ENCODE data around the gene GDF15. TPM values are rescaled to one million over a fixed set of nuclear protein-coding genes. Genes with fewer than 3 reads are reported as not detected.

The GDF15 gene
- total RNA-seq, 1 donor from 2014 or later, result 0.51 TPM

- peak; percentile 92 for DNase-seq
These were observed 33.3 kb downstream of the GDF15 start, which contains the start of gene SSBP4 for GRCh38 chr19:18419195-18419698. Gene SSBP4 (plus strand): TSS chr19:18419398. CDS start chr19:18419649, 251 bp downstream.

DNA sequence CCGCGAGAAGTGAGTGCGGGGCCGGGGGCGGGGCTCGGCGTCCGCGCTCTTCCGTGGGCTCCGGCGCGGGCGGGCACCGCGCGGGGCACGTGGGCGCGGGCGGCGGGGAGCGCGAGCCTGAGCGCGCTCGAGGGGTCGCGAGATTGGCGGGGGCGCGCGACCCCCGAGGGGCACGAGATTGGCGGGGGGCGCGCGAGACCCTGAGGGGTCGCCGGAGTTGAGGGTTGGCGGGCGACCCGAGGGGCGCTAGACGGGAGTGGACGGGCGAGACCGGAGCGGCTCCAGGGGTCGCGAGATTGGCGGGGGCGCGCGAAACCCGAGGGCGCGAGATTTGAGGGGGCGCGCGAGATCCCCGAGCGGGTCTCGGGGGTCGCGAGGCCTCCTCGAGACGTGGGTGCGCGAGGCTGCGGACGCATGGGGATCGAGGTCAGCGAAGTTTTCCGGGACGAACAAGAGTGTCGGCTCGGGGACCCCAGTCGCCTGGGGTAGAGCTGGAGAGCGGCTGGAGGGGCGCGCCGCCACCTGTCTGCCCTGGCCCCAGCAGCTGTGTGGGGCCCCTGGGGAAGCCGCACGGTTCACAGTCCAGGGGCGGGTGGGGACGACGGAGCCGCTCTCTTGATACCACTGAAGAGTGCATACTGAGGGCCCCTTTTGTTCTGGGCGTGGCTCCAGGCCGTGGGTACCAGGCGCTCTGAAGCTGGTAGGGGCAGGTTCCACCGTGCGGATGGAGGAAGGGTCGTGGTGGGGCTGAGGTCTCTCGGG lies 33.9 kb downstream of the GDF15 start:
- DNase-seq, result peak; percentile 80

DNA sequence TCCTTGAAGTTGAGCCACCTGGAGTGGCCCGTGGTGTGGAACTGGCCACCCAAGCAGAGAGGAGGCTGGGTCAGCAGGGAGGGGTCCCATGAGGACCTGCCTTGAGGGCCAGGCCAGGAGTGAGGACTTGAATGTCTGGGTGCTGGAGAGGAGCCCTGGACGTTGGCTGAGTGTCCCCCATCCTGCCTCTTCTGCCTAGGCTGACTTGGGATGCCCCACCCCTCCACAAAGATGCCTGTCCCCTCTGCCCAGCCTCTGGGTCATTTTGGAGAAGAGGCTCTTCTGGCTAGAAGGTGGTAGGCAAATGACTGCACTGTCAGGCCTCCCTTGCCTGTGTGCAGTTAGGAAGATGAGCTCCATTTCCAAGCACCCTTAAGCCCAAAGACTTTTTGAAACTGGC lies 35.0 kb downstream of the GDF15 start:
- no peak for DNase-seq

DNA sequence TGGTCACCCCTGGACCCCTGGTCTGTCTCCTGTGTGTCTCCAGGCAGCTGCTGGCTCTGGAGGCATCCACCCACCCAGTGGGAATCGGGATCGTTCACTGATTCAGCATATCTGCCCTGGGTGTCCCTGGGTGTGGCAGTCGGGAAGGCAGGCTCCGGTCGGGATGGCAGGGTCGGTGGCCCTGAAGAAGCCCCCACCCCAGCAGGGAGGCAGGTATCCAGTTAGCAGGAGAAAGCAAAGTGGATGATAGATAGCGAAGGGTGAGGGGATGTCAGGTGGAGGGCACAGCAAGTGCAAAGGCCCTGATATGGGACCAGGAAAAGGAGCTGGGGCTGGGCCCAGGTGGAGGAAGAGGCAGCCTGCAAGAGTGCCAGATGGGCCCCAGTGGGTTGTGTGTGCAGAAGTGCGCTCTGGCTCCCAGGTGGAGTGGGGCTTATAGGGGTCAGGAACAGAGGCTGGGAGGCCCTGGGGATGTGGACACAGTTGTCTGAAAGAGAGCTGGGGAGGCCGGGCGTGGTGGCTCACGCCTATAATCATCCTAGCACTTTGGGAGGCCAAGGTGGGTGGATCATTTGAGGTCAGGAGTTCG lies 35.5 kb downstream of the GDF15 start:
- no peak for DNase-seq

- DNase-seq, result peak; percentile 14
These were observed 36.7 kb downstream of the GDF15 start for GRCh38 chr19:18422530-18423191.

DNA sequence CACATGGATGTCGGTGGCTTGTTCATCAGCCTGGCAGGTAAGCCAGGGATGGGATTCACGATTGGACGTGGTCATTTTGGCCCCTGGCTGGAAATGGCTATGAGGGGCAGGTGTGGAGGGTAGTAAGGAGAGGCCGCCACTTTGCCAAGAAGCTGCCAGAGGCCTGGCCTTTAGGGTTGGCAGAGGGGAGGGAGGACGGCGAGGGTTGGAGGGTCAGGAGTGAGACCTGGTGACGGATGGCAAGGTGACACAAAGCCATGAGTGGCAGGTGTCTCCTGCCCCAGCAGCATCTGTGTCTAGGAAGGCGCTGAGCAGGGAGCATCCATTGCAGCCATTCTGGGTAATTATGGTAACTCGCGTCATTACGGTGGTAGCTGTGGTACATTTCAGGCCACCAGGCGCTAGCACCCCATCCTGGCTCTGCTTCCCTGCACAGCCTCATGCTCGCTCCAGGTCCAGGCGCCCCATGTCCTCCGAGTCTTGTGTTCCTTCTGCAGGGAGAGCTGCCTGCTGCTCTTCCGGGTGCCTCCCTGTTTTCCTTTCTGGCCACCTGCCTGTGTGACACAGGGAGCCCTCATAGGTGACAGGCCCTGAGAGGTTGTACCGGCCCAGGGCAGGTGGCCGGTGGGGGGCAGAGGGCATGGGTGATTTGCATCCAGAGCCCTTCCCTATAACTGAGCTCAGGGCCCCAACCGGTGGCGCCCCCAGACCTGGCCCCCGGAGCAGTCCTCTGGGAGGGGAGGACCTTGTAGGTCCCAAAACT lies 37.5 kb downstream of the GDF15 start:
- no peak for DNase-seq

GRCh38 chr19:18424122-18424889 lies 38.3 kb downstream of the GDF15 start:
- no peak for DNase-seq

- no peak for DNase-seq
These were observed 39.0 kb downstream of the GDF15 start for GRCh38 chr19:18424890-18425514.

- DNase-seq, result peak; percentile 72
These were observed 39.8 kb downstream of the GDF15 start for GRCh38 chr19:18425515-18426415.

- no peak for DNase-seq
These were observed 40.4 kb downstream of the GDF15 start for GRCh38 chr19:18426416-18426767.

DNA sequence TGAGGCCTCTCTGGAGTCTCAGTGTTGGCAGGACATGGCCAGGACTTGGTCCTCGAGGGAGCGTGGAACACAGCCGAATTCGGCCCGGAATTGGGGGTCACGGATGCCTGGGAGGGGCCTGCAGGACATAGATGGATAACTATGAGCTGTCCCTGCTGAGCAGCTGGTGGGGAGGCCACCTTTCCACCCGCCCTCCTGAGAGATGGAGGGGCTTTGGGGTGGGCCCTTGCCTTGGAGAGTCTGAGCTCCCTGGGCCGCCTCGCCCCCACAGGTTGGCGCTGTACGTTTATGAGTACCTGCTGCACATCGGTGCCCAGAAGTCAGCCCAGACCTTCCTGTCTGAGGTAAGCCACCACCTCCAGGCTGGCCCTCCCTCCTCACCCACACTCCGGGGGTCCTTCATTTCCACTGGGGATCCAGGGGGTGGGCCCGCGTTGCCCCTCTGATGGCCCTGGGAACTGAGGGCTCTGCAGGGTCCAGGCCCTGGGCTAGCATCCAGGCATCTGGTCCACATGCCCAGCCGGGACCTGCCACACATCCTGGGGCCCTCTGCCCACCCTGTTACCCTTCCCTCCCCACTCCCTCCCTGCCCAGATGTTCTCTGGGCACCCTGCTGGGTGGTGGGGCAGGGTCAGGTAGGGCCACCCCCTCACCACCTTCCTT lies 41.3 kb downstream of the GDF15 start:
- no peak for DNase-seq

- no peak for DNase-seq
These were observed 41.8 kb downstream of the GDF15 start for GRCh38 chr19:18427743-18428113.

GRCh38 chr19:18428173-18428786 lies 42.3 kb downstream of the GDF15 start:
- DNase-seq, result no peak

DNA sequence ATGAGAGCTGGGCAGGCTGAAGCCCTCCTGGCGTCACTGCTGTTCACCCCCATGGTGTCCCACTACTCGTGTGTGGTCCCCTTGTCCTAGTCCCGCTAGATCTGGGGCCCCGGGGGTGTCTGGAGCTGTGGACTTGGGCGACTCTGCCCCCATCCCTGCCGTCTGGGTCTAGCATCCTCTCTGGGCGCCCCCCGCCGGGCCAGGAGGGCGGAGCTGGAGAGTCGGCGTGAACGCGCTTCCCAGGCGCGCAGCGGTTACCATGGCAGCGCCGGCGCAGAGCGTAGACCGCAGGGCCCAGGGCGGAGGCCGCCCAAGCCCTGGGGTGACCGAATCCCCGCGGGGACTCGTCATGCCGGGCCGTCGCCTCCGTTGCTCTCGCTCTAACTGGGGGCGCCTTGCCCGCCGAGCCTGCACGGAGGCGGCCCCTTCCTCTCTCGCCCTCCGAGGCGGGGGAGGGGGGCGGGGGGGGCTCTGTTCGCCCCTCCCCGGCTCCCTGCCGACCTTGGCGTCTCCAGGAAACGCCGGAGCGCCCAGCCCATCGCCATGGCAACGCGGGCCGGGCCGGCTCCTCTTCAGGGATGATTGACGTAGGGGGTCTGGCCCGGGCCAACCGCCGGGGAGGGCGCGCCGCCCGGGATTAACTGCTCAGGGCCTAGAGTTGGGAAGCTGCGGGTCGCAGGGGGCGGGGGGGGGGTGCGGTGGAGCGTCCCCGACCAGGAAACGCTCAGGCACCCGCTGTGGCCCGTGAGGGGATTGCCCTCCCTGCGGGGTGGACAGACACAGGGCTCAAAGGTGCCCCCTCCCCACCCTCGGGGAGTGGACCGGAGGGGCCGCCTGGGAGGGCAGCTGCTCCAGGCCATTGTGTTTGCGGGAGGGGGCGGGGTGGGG lies 43.1 kb downstream of the GDF15 start:
- peak; percentile 91 for DNase-seq

- no peak for DNase-seq
These were observed 43.9 kb downstream of the GDF15 start for GRCh38 chr19:18429717-18430416.

GRCh38 chr19:18430417-18431144 lies 44.6 kb downstream of the GDF15 start:
- DNase-seq, result no peak

Measured in tongue (tissue), 2 donors.